HCT116 (cell line): ENCODE data around the gene ARFRP1. TPM values are rescaled to one million over a fixed set of nuclear protein-coding genes. Genes with fewer than 3 reads are reported as not detected.

Experiments
- ATAC-seq: fragments of 200-7000 bp; cut with Tn5 transposase; 2 replicates; pipeline ENCODE4 v1.9.1; 2020; ENCODE audit warnings: mild to moderate bottlenecking, moderate library complexity
- BruUV-seq: library from RNA; stranded (reverse); fragments of 400-500 nt; replicated peaks from 2 replicates; lab custom pipeline; 2021; lab: Mats Ljungman, UMichigan
- CTCF ChIA-PET: fragments of 300-600 bp; sonication (Branson Sonifier 250); formaldehyde crosslinking; loops from one replicate; lab custom pipeline; 2021; ENCODE audit warnings: antibody characterized with exemption; lab: Charles Lee
- POLR2A ChIA-PET: fragments of 300-600, 350-600 bp; sonication (Branson Sonifier 250); formaldehyde crosslinking; loops from one replicate; lab custom pipeline; 2021; ENCODE audit warnings: antibody characterized with exemption; lab: Charles Lee
- RAD21 ChIA-PET, 2 experiments: fragments of 300-600 bp; sonication (Branson Sonifier 250); formaldehyde crosslinking; loops; one replicate each; lab custom pipeline; 2023; ENCODE audit warnings: low total read pairs in 2 of 2; ENCODE audit not compliant: uncharacterized antibody in 2 of 2, unreplicated experiment in 2 of 2, low non-redundant PET in 1 of 2; lab: Charles Lee
- DNase-seq: peaks from one replicate; pipeline ENCODE4 v3.0.0-alpha.2; 2010; ENCODE audit warnings: low read depth, low spot score
- H2AFZ ChIP-seq: fragments of 200-600 bp; shearing (Covaris generic), sonication (generic); 2 replicates; pipeline ENCODE4 v1.6.1; 2017; ENCODE audit warnings: low read depth, mixed run types, mixed read lengths, antibody characterized with exemption, low read length; ENCODE audit not compliant: poor library complexity, severe bottlenecking
- H3K27ac ChIP-seq: 2 replicates; pipeline ENCODE4 v1.5.1; 2012; ENCODE audit warnings: low read depth, low read length
- H3K27me3 ChIP-seq: fragments of 200-600 bp; sonication (generic); 2 replicates; pipeline ENCODE4 v1.6.1; 2016; ENCODE audit warnings: mixed run types, low read length, mixed read lengths; ENCODE audit not compliant: insufficient read depth
- H3K36me3 ChIP-seq, 2 experiments: fragments of 200-500 bp in 1 of 2; fragments of 200-600 bp in 1 of 2; sonication (Bioruptor generic) in 1 of 2; sonication (generic) in 1 of 2; 2 replicates each; pipeline versions ENCODE4 v1.5.1 to v1.6.1; 2014 to 2016; ENCODE audit warnings: low read length in 2 of 2, inconsistent platforms in 1 of 2, mixed read lengths in 1 of 2, mixed run types in 1 of 2; ENCODE audit not compliant: insufficient read depth in 2 of 2, control insufficient read depth in 1 of 2
- H3K4me1 ChIP-seq, 2 experiments: fragments of 200-600 bp in 1 of 2; sonication (generic) in 1 of 2; 2 replicates each; pipeline versions ENCODE4 v1.5.1 to v1.6.1; 2012 to 2017; ENCODE audit warnings: low read length in 2 of 2, inconsistent platforms in 1 of 2, mild to moderate bottlenecking in 1 of 2, mixed read lengths in 1 of 2, mixed run types in 1 of 2, moderate library complexity in 1 of 2; ENCODE audit not compliant: insufficient read depth in 2 of 2, control insufficient read depth in 1 of 2
- H3K4me2 ChIP-seq: fragments of 200-600 bp; sonication (generic); 2 replicates; pipeline ENCODE4 v1.6.1; 2017; ENCODE audit warnings: mixed run types, low read length, mixed read lengths
- H3K4me3 ChIP-seq, 2 experiments: fragments of 200-600 bp in 1 of 2; sonication (generic) in 1 of 2; replicated peaks in 1 of 2; 2 replicates each; pipeline ENCODE4 v1.5.1; 2011 to 2016; ENCODE audit warnings: low read length in 2 of 2, control low read depth in 1 of 2, low read depth in 1 of 2, mild to moderate bottlenecking in 1 of 2, mixed read lengths in 1 of 2, mixed run types in 1 of 2
- H3K79me2 ChIP-seq: fragments of 200-600 bp; sonication (generic); 2 replicates; pipeline ENCODE4 v1.6.1; 2017; ENCODE audit warnings: mild to moderate bottlenecking, mixed run types, low read length, moderate library complexity, mixed read lengths; ENCODE audit not compliant: insufficient read depth
- H3K9ac ChIP-seq: fragments of 200-600 bp; sonication (generic); 2 replicates; pipeline ENCODE4 v1.6.1; 2016; ENCODE audit warnings: low read length, mixed read lengths
- H3K9me2 ChIP-seq: fragments of 200-600 bp; sonication (generic), shearing (Covaris generic); 2 replicates; pipeline ENCODE4 v1.6.1; 2017; ENCODE audit warnings: mixed run types, mild to moderate bottlenecking, moderate library complexity; ENCODE audit not compliant: insufficient read depth
- H3K9me3 ChIP-seq, 2 experiments: fragments of 200-500 bp in 1 of 2; fragments of 200-600 bp in 1 of 2; sonication (Bioruptor generic) in 1 of 2; sonication (generic) in 1 of 2; 2 replicates each; pipeline ENCODE4 v1.6.1; 2014 to 2017; ENCODE audit warnings: low read length in 2 of 2, mixed read lengths in 2 of 2, inconsistent platforms in 1 of 2, low read depth in 1 of 2, mild to moderate bottlenecking in 1 of 2, mixed run types in 1 of 2, moderate library complexity in 1 of 2; ENCODE audit not compliant: control insufficient read depth in 1 of 2, insufficient read depth in 1 of 2
- H4K20me1 ChIP-seq: fragments of 200-600 bp; sonication (generic), shearing (Covaris generic); 2 replicates; pipeline ENCODE4 v1.6.1; 2017; ENCODE audit warnings: mixed run types, mild to moderate bottlenecking, moderate library complexity; ENCODE audit not compliant: insufficient read depth
- ATF3 ChIP-seq: IDR thresholded peaks from 2 replicates; pipeline ENCODE4 v1.6.1; 2012
- CBX3 ChIP-seq: IDR thresholded peaks from 2 replicates; pipeline ENCODE4 v1.6.1; 2012; ENCODE audit warnings: low read depth
- CTCF ChIP-seq, 3 experiments: fragments of 200-600 bp in 1 of 3; sonication (generic) in 1 of 3; IDR thresholded peaks in 2 of 3; conservative IDR thresholded peaks in 1 of 3; 2 replicates each; pipeline ENCODE4 v1.5.1; 2012 to 2017; ENCODE audit warnings: low read depth in 2 of 3, low read length in 2 of 3, antibody characterized with exemption in 1 of 3, borderline replicate concordance in 1 of 3, control low read depth in 1 of 3, mild to moderate bottlenecking in 1 of 3, mixed read lengths in 1 of 3, mixed run types in 1 of 3, moderate library complexity in 1 of 3; ENCODE audit not compliant: insufficient read depth in 1 of 3
- ELF1 ChIP-seq: IDR thresholded peaks from 2 replicates; pipeline ENCODE4 v1.6.1; 2012; ENCODE audit warnings: low read depth, borderline replicate concordance
- EZH2 ChIP-seq: fragments of 200-600 bp; sonication (generic); IDR thresholded peaks from 2 replicates; pipeline ENCODE4 v1.6.1; 2017; ENCODE audit warnings: antibody characterized with exemption, mixed run types
- EZH2phosphoT487 ChIP-seq: fragments of 200-600 bp; IDR thresholded peaks from 2 replicates; pipeline ENCODE4 v1.6.1; 2018; ENCODE audit warnings: antibody characterized with exemption, borderline replicate concordance
- FOSL1 ChIP-seq: IDR thresholded peaks from 2 replicates; pipeline ENCODE4 v1.6.1; 2012; ENCODE audit warnings: low read depth
- JUND ChIP-seq: IDR thresholded peaks from 2 replicates; pipeline ENCODE4 v1.6.1; 2012
- MAX ChIP-seq: IDR thresholded peaks from 2 replicates; pipeline ENCODE4 v1.6.1; 2012
- POLR2A ChIP-seq: IDR thresholded peaks from 2 replicates; pipeline ENCODE4 v1.7.0; 2011; ENCODE audit warnings: borderline replicate concordance; ENCODE audit not compliant: insufficient read depth, insufficient read length; ENCODE audit errors: extremely low read depth
- POLR2AphosphoS5 ChIP-seq: IDR thresholded peaks from 2 replicates; pipeline ENCODE4 v1.6.1; 2011; ENCODE audit warnings: mild to moderate bottlenecking, low read depth, low read length, moderate library complexity
- RAD21 ChIP-seq: IDR thresholded peaks from 2 replicates; pipeline ENCODE4 v1.6.1; 2012; ENCODE audit warnings: low read depth, mild to moderate bottlenecking
- SRF ChIP-seq: IDR thresholded peaks from 2 replicates; pipeline ENCODE4 v1.6.1; 2012; ENCODE audit warnings: low read depth
- YY1 ChIP-seq: IDR thresholded peaks from 2 replicates; pipeline ENCODE4 v1.6.1; 2011; ENCODE audit warnings: low read length, low read depth, moderate library complexity, mild to moderate bottlenecking; ENCODE audit not compliant: insufficient replicate concordance; ENCODE audit errors: extremely low read depth
- ZFX ChIP-seq: fragments of 450-650 bp; IDR thresholded peaks from 2 replicates; pipeline ENCODE4 v1.6.1; 2017
- ZNF274 ChIP-seq: fragments of 200-500 bp; sonication (Bioruptor generic); IDR thresholded peaks from 2 replicates; pipeline ENCODE4 v1.6.1; 2014; ENCODE audit warnings: mild to moderate bottlenecking, low read depth, low read length, inconsistent platforms
- intact Hi-C: fragments of 100-400 bp; cut with micrococcal nuclease; formaldehyde crosslinking; loops from 2 replicates; pipeline ENCODE4 v1.10.0; 2022
- total RNA-seq: library from RNA; stranded (reverse); gene quantifications from one replicate; pipeline ENCODE4 v1.2.1, GENCODE V29; 2021; ENCODE audit not compliant: unreplicated experiment

ARFRP1 gene
- total RNA-seq, 1 experiment from 2014 or later, result 53.7 TPM

- Histone ChIP-seq H3K4me3 (peak overlapping the region; percentile 85 to 96), H4K20me1 (no peaks in the 10 kb centered on the region), H3K27ac (peak overlapping the region; percentile 95), H2AFZ (no peak overlapping the region), H3K4me1 (peaks cover 13 to 39% of the 10 kb centered on the region in 2 experiments), H3K9ac (peak overlapping the region; percentile 96), H3K9me3 (no peaks in the 10 kb centered on the region), H3K36me3 (peaks cover 8 to 30% of the 10 kb centered on the region in 2 experiments; a peak in 3 of 4 replicates), H3K4me2 (peak overlapping the region; percentile 95), H3K79me2 (peaks cover 60% of the 10 kb centered on the region), H3K27me3 (no peaks in the 10 kb centered on the region), H3K9me2 (no peaks in the 10 kb centered on the region)
- intact Hi-C loops, result loop anchor here (1.0 to 10.0 kb wide), 2 partner anchors 158 to 349 kb away; no protein-coding TSS in a partner anchor
- CTCF ChIA-PET, result no interaction called here
- DNase-seq (no peak), ATAC-seq (no peak)
- TF ChIP-seq SRF (no peak), ELF1 (no peak), CTCF (IDR thresholded peaks at IDR 0.05 in 2 of 3, conservative IDR thresholded peaks at IDR 0.05 in 1 of 3; ENCODE audit: borderline replicate concordance in 1 of 3, insufficient read depth in 1 of 3, low read depth in 2 of 3, low read length in 2 of 3) (no peak), EZH2phosphoT487 (no peak), JUND (no peak), EZH2 (no peak), POLR2AphosphoS5 (no peak), FOSL1 (no peak), MAX (no peak), ZFX (no peak), ATF3 (no peak), RAD21 (no peak), POLR2A (no peak), YY1 (no peak), ZNF274 (no peak), CBX3 (no peak)
- RAD21 ChIA-PET, result no interaction called here
- POLR2A ChIA-PET, result interaction anchor here (1.4 kb wide), 1 partner anchor 30 kb away, joined by 4 read pairs; the partner anchor contains the start of gene LIME1
- TSS peak; percentile 55 for BruUV-seq
These were observed 1.6 kb downstream of the ARFRP1 start for GRCh38 chr20:63706027-63706695.
